MM.1S (cell line): ENCODE results near the gene RAET1L.

ENCODE experiments used
- EZH2 ChIP-seq: fragments of 300-600 bp; sonication (generic); optimal IDR thresholded peaks from 2 replicates; pipeline ENCODE3; 2017; ENCODE audit warnings: low read depth, mild to moderate bottlenecking, antibody characterized with exemption, low read length, mixed read lengths
- TF ChIP-seq, protein P1 (sequence below): fragments of 300-600 bp; sonication (generic); IDR thresholded peaks from 2 replicates; pipeline ENCODE4 v1.5.1; 2016; ENCODE audit warnings: antibody characterized with exemption, low read length, mixed read lengths

DNA sequence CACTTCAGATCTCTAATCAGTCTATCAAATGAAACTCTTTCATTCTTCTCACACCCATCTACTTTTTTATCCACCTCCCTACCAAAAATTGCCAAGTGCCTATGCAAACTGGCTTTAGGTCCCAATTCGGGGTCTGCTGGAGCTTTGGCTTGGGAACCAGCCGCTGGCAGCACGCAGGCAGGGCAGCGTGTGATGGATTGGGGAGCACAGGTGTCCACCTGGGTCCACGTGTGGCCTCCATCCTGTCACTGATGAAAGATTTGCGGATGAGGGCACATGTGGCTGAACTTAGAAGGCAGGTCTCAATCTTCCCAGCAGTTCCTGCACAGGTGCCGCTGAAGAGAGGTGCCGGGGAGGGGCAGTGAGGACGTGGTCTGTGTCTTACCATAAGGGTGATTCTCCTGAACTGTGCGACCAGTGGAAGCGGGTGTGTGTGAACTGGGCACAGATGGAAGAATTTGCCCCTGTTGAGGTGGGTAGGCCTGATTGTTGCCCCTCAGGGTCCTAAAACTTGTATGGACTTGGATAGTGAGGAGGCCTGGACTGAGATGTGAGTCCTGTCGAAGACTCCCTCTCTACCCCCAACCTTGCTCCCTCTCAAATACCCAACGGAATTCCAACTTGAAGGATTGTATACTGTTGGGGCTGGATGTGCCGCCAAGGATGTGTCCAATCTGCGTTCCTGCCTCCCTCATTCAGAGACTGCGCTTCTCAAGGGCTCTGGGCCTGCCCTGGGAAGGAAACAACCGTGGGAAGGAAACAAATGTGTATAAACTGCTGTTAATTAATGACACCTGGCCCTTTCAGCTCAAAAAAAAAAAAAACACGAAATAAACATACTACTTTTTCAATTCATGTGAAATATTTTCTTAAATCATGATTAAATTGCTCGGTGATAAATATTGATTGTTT lies 18.4 kb upstream of the RAET1L start:
- TF ChIP-seq, protein P1, sequence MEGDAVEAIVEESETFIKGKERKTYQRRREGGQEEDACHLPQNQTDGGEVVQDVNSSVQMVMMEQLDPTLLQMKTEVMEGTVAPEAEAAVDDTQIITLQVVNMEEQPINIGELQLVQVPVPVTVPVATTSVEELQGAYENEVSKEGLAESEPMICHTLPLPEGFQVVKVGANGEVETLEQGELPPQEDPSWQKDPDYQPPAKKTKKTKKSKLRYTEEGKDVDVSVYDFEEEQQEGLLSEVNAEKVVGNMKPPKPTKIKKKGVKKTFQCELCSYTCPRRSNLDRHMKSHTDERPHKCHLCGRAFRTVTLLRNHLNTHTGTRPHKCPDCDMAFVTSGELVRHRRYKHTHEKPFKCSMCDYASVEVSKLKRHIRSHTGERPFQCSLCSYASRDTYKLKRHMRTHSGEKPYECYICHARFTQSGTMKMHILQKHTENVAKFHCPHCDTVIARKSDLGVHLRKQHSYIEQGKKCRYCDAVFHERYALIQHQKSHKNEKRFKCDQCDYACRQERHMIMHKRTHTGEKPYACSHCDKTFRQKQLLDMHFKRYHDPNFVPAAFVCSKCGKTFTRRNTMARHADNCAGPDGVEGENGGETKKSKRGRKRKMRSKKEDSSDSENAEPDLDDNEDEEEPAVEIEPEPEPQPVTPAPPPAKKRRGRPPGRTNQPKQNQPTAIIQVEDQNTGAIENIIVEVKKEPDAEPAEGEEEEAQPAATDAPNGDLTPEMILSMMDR: no peak
- TF ChIP-seq EZH2: no peak
